ENCODE results near the gene FABP3. TPM values are rescaled to one million over a fixed set of nuclear protein-coding genes. Genes with fewer than 3 reads are reported as not detected.

Gene FABP3
- total and polyA plus RNA-seq, 4 donors: 1.7 to 39.8 (median 13.3) TPM

- no peak overlapping the region for H3K9ac ChIP-seq (ENCODE audit: insufficient read depth in 1 of 2, low read length in 2 of 2)
- WGBS, 2 donors: 76 to 87% methylated on average over 6 of the region's 6 CpGs
- no peak for TF ChIP-seq CTCF (IDR thresholded peaks at IDR 0.05; ENCODE audit: control extremely low read depth, extremely low read depth)
Measured at GRCh38 chr1:31409946-31410858, 37.3 kb upstream of the FABP3 start.

DNA sequence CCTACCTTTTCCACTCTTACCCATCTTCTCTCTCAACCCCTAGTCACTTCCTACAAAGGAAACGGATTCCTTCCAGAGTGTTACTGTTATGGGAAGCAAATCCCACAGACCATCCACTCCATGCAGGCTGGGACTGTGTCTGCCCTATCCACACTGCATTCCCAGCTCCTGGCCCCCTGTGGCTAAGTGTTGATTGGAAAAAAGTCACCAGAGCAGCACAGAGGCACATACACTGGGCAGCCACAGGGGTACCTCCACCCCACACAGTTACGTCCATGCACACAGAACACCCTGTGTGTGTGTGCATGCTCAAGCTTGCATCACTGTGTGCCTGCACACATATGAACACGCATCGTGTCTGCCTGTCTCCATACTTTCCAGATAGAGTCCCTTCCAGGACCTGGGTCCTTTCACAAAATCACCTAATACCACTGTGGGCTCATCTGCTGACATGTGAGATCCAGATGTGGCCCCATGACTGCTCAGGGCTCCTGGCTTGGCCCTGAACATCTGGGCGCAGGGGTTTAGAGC lies 36.0 kb upstream of the FABP3 start:
- no peaks in the 10 kb centered on the region for H3K9me3 ChIP-seq (ENCODE audit: control insufficient read depth in 4 of 4, insufficient read depth in 3 of 4, low read length in 3 of 4)
- no peak for TF ChIP-seq CTCF (IDR thresholded peaks at IDR 0.05; ENCODE audit: control extremely low read depth, extremely low read depth)
- 87 to 88% methylated on average over 5 of the region's 5 CpGs for WGBS, 2 donors
- DNase-seq (no peak), ATAC-seq (ENCODE audit: insufficient read depth, low FRiP score) (no peak)
- peaks cover 0 to 8% (median 0%) of the 10 kb centered on the region in 3 donors for H3K27me3 ChIP-seq (ENCODE audit: control insufficient read depth in 3 of 3, insufficient read depth in 3 of 3, low read length in 2 of 3)
- peaks cover 0 to 8% (median 0%) of the 10 kb centered on the region in 5 donors for H3K4me1 ChIP-seq (ENCODE audit: control insufficient read depth in 5 of 5, insufficient read depth in 5 of 5, low read length in 5 of 5)
- no peak overlapping the region for H3K9ac ChIP-seq (ENCODE audit: insufficient read depth in 1 of 2, low read length in 2 of 2)
- H3K4me3 ChIP-seq: no peak overlapping the region
- H3K27ac ChIP-seq (ENCODE audit: low read depth in 1 of 2, low read length in 1 of 2): no peak overlapping the region
- no peaks in the 10 kb centered on the region for H3K36me3 ChIP-seq (ENCODE audit: control insufficient read depth in 4 of 4, insufficient read depth in 4 of 4, low read length in 4 of 4)

More at GRCh38 chr1:31409946-31410858, 37.3 kb upstream of the FABP3 start:
- H3K27ac ChIP-seq (ENCODE audit: low read depth in 1 of 2, low read length in 1 of 2): no peak overlapping the region
- DNase-seq (no peak), ATAC-seq (ENCODE audit: insufficient read depth, low FRiP score) (no peak)
- no peaks in the 10 kb centered on the region for H3K9me3 ChIP-seq (ENCODE audit: control insufficient read depth in 4 of 4, insufficient read depth in 3 of 4, low read length in 3 of 4)
- peaks cover 0 to 15% (median 6%) of the 10 kb centered on the region in 5 donors for H3K4me1 ChIP-seq (ENCODE audit: control insufficient read depth in 5 of 5, insufficient read depth in 5 of 5, low read length in 5 of 5)
- H3K27me3 ChIP-seq (ENCODE audit: control insufficient read depth in 3 of 3, insufficient read depth in 3 of 3, low read length in 2 of 3): peaks cover 0 to 8% (median 0%) of the 10 kb centered on the region in 3 donors
- H3K36me3 ChIP-seq (ENCODE audit: control insufficient read depth in 4 of 4, insufficient read depth in 4 of 4, low read length in 4 of 4): no peaks in the 10 kb centered on the region
- H3K4me3 ChIP-seq: no peak overlapping the region

- TF ChIP-seq CTCF (IDR thresholded peaks at IDR 0.05; ENCODE audit: control extremely low read depth, extremely low read depth): no peak
- Histone ChIP-seq H3K36me3 (ENCODE audit: control insufficient read depth in 4 of 4, insufficient read depth in 4 of 4, low read length in 4 of 4) (no peaks in the 10 kb centered on the region), H3K27me3 (ENCODE audit: control insufficient read depth in 3 of 3, insufficient read depth in 3 of 3, low read length in 2 of 3) (peaks cover 0 to 2% (median 0%) of the 10 kb centered on the region in 3 donors), H3K4me3 (no peak overlapping the region), H3K9ac (ENCODE audit: insufficient read depth in 1 of 2, low read length in 2 of 2) (no peak overlapping the region), H3K27ac (ENCODE audit: low read depth in 1 of 2, low read length in 1 of 2) (no peak overlapping the region), H3K9me3 (ENCODE audit: control insufficient read depth in 4 of 4, insufficient read depth in 3 of 4, low read length in 3 of 4) (no peaks in the 10 kb centered on the region), H3K4me1 (ENCODE audit: control insufficient read depth in 5 of 5, insufficient read depth in 5 of 5, low read length in 5 of 5) (peaks cover 0 to under 1% (median 0%) of the 10 kb centered on the region in 5 donors)
- no peak for DNase-seq
- no peak for ATAC-seq (ENCODE audit: insufficient read depth, low FRiP score)
- WGBS, 2 donors: 79 to 85% methylated on average over 18 of the region's 18 CpGs
Measured at GRCh38 chr1:31407029-31407626, 34.3 kb upstream of the FABP3 start.
